CD14-positive monocyte (primary cell): ENCODE results near the gene CLEC4G. TPM values are rescaled to one million over a fixed set of nuclear protein-coding genes. Genes with fewer than 3 reads are reported as not detected.

Experiments used
- DNase-seq, 3 donors: peaks; one replicate each; pipeline ENCODE4 v3.0.0-alpha.2; 2011 to 2022
- H2AFZ ChIP-seq: 2 replicates; pipeline ENCODE4 v1.6.0; 2012; ENCODE audit warnings: mild to moderate bottlenecking, low read depth, low read length, inconsistent platforms; ENCODE audit not compliant: insufficient read depth, poor library complexity, severe bottlenecking
- H3K27ac ChIP-seq, 2 donors: 1 replicate in 1 of 2; 2 replicates in 1 of 2; pipeline ENCODE4 v1.5.1; 2012 to 2013; ENCODE audit warnings: low read length in 2 of 2, control low read depth in 1 of 2, inconsistent platforms in 1 of 2, low read depth in 1 of 2, mild to moderate bottlenecking in 1 of 2
- H3K27me3 ChIP-seq, 2 donors: one replicate each; pipeline versions ENCODE4 v1.6.0 to v1.6.1; 2011 to 2013; ENCODE audit warnings: low read length in 2 of 2; ENCODE audit not compliant: control insufficient read depth in 2 of 2, insufficient read depth in 2 of 2
- H3K36me3 ChIP-seq, 2 donors: replicated peaks in 1 of 2; 1 replicate in 1 of 2; 2 replicates in 1 of 2; pipeline versions ENCODE4 v1.5.1 to v1.6.1; 2012 to 2013; ENCODE audit warnings: low read length in 2 of 2, control low read depth in 1 of 2, inconsistent platforms in 1 of 2, mild to moderate bottlenecking in 1 of 2; ENCODE audit not compliant: insufficient read depth in 2 of 2, control insufficient read depth in 1 of 2
- H3K4me1 ChIP-seq, 2 donors: 1 replicate in 1 of 2; 2 replicates in 1 of 2; pipeline versions ENCODE4 v1.5.1 to v1.6.1; 2012 to 2013; ENCODE audit warnings: low read length in 2 of 2, control low read depth in 1 of 2, inconsistent platforms in 1 of 2, mild to moderate bottlenecking in 1 of 2, moderate library complexity in 1 of 2; ENCODE audit not compliant: insufficient read depth in 2 of 2, control insufficient read depth in 1 of 2
- H3K4me2 ChIP-seq: replicated peaks from 2 replicates; pipeline ENCODE3; 2012; ENCODE audit warnings: low read length, moderate library complexity, mild to moderate bottlenecking; ENCODE audit not compliant: poor library complexity, severe bottlenecking; ENCODE audit errors: extremely low read depth
- H3K4me3 ChIP-seq, 3 experiments: fragments of 200-600 bp in 1 of 3; sonication (generic) in 1 of 3; replicated peaks in 1 of 3; 1 replicate in 2 of 3; 2 replicates in 1 of 3; pipeline ENCODE4 v1.5.1; 2011 to 2013; ENCODE audit warnings: low read length in 3 of 3, mild to moderate bottlenecking in 3 of 3, control low read depth in 2 of 3, low read depth in 2 of 3, inconsistent platforms in 1 of 3, moderate library complexity in 1 of 3
- H3K79me2 ChIP-seq: 2 replicates; pipeline ENCODE4 v1.6.0; 2012; ENCODE audit warnings: mild to moderate bottlenecking, control low read depth, inconsistent platforms, low read length, moderate library complexity; ENCODE audit not compliant: insufficient read depth
- H3K9ac ChIP-seq: 2 replicates; pipeline ENCODE4 v1.6.0; 2017; ENCODE audit warnings: low read length, mild to moderate bottlenecking; ENCODE audit not compliant: insufficient read depth, poor library complexity, severe bottlenecking
- H3K9me3 ChIP-seq, 2 donors: replicated peaks in 1 of 2; 1 replicate in 1 of 2; 2 replicates in 1 of 2; pipeline versions ENCODE4 v1.5.1 to v1.6.1; 2012 to 2013; ENCODE audit warnings: low read length in 2 of 2, control low read depth in 1 of 2; ENCODE audit not compliant: control insufficient read depth in 1 of 2, insufficient read depth in 1 of 2
- H4K20me1 ChIP-seq: 2 replicates; pipeline ENCODE4 v1.6.0; 2012; ENCODE audit warnings: mild to moderate bottlenecking, low read length, control low read depth, moderate library complexity; ENCODE audit not compliant: insufficient read depth
- H3K27ac Mint-ChIP-seq, 7 donors: one replicate each; pipeline ENCODE4 v1.8.0; 2020; ENCODE audit warnings: mild to moderate bottlenecking in 7 of 7, mixed read lengths in 7 of 7, moderate library complexity in 6 of 7, inconsistent platforms in 2 of 7
- H3K27me3 Mint-ChIP-seq, 3 donors: one replicate each; pipeline ENCODE4 v1.8.0; 2021 to 2022; ENCODE audit warnings: low read depth in 3 of 3, mild to moderate bottlenecking in 3 of 3, mixed read lengths in 3 of 3, moderate library complexity in 3 of 3, inconsistent platforms in 1 of 3
- H3K36me3 Mint-ChIP-seq, 2 donors: one replicate each; pipeline ENCODE4 v1.8.0; 2020; ENCODE audit warnings: mixed read lengths in 2 of 2, inconsistent platforms in 1 of 2, mild to moderate bottlenecking in 1 of 2
- H3K4me1 Mint-ChIP-seq: one replicate; pipeline ENCODE4 v1.8.0; 2020; ENCODE audit warnings: mild to moderate bottlenecking, mixed read lengths
- H3K4me3 Mint-ChIP-seq, 2 donors: one replicate each; pipeline ENCODE4 v1.8.0; 2020; ENCODE audit warnings: mild to moderate bottlenecking in 2 of 2, mixed read lengths in 2 of 2, moderate library complexity in 1 of 2
- H3K9me3 Mint-ChIP-seq, 7 donors: one replicate each; pipeline ENCODE4 v1.8.0; 2020 to 2022; ENCODE audit warnings: mixed read lengths in 7 of 7, mild to moderate bottlenecking in 6 of 7, moderate library complexity in 6 of 7, inconsistent platforms in 2 of 7
- WGBS: methylation state at CpG from one replicate; pipeline ENCODE4 v1.1.5; 2013; ENCODE audit warnings: missing lambda C conversion rate; ENCODE audit not compliant: insufficient coverage; 5-methylcytosine and 5-hydroxymethylcytosine counted together
- intact Hi-C, 2 donors: fragments of 100-400 bp; cut with micrococcal nuclease; formaldehyde crosslinking; loops; one replicate each; pipeline versions ENCODE4 v1.15.0 to v1.15.1; 2023
- polyA plus RNA-seq, 3 donors: library from polyadenylated mRNA; depleted of rRNA in 1 of 3; unstranded in 2 of 3; stranded (reverse) in 1 of 3; fragments of 300-500 nt in 2 of 3; fragments of >200 nt in 1 of 3; fragmentation: Illumina TruSeq in 2 of 3; gene quantifications; 1 replicate in 2 of 3; 2 replicates in 1 of 3; pipeline ENCODE4 v1.2.3, GENCODE V29; 2012 to 2021
- TF ChIP-seq, protein P1 (sequence below): fragments of 200-600 bp; IDR thresholded peaks from one replicate; pipeline ENCODE4 v1.8.0; 2022; ENCODE audit warnings: antibody characterized with exemption, mild to moderate bottlenecking

CLEC4G gene
- polyA plus RNA-seq, 3 donors, result 4.7 to 7.9 (median 7.1) TPM

- peaks cover 26 to 34% of the 10 kb centered on the region in 2 donors for H3K4me1 ChIP-seq
- intact Hi-C loops, result loop anchor here in 1 of 2 donors (5.0 kb wide), 1 partner anchor 33 kb away; the partner anchor contains the start of gene CD209
- TF ChIP-seq, protein P1, sequence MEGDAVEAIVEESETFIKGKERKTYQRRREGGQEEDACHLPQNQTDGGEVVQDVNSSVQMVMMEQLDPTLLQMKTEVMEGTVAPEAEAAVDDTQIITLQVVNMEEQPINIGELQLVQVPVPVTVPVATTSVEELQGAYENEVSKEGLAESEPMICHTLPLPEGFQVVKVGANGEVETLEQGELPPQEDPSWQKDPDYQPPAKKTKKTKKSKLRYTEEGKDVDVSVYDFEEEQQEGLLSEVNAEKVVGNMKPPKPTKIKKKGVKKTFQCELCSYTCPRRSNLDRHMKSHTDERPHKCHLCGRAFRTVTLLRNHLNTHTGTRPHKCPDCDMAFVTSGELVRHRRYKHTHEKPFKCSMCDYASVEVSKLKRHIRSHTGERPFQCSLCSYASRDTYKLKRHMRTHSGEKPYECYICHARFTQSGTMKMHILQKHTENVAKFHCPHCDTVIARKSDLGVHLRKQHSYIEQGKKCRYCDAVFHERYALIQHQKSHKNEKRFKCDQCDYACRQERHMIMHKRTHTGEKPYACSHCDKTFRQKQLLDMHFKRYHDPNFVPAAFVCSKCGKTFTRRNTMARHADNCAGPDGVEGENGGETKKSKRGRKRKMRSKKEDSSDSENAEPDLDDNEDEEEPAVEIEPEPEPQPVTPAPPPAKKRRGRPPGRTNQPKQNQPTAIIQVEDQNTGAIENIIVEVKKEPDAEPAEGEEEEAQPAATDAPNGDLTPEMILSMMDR, result no peak
- no peaks in the 10 kb centered on the region for H3K79me2 ChIP-seq
- H3K9ac ChIP-seq, result no peak overlapping the region
- Mint-ChIP-seq H3K4me3 (no peak overlapping the region), H3K27ac (peak overlapping the region in 2 of 7 donors; percentile 46 to 61), H3K4me1 (peaks cover 29% of the 10 kb centered on the region), H3K36me3 (no peaks in the 10 kb centered on the region), H3K27me3 (peaks cover 0 to 5% (median 5%) of the 10 kb centered on the region in 3 donors), H3K9me3 (peaks cover 0 to 5% (median 0%) of the 10 kb centered on the region in 7 donors)
- 93% methylated on average over 25 of the region's 26 CpGs for WGBS
- no peaks in the 10 kb centered on the region for H3K9me3 ChIP-seq
- DNase-seq, result no peak
- no peaks in the 10 kb centered on the region for H4K20me1 ChIP-seq
- no peaks in the 10 kb centered on the region for H3K27me3 ChIP-seq
- H3K4me3 ChIP-seq, result no peak overlapping the region
- no peak overlapping the region for H3K27ac ChIP-seq
- no peaks in the 10 kb centered on the region for H3K36me3 ChIP-seq
- H3K4me2 ChIP-seq, result no peak overlapping the region
- H2AFZ ChIP-seq, result no peak overlapping the region
Observed at GRCh38 chr19:7779631-7780486, 47.9 kb upstream of the CLEC4G start.

- H3K27me3 ChIP-seq, result no peaks in the 10 kb centered on the region
- peaks cover 0 to 2% (median 0%) of the 10 kb centered on the region in 7 donors for H3K9me3 Mint-ChIP-seq
- peak overlapping the region; percentile 22 for H3K4me2 ChIP-seq
- H3K4me3 Mint-ChIP-seq, result no peak overlapping the region
- no peak overlapping the region for H3K27ac ChIP-seq
- no peak overlapping the region for H3K4me3 ChIP-seq
- H3K4me1 ChIP-seq, result peaks cover 24 to 34% of the 10 kb centered on the region in 2 donors
- H3K36me3 Mint-ChIP-seq, result no peaks in the 10 kb centered on the region
- H3K9ac ChIP-seq, result no peak overlapping the region
- no peaks in the 10 kb centered on the region for H3K9me3 ChIP-seq
- intact Hi-C loops, result no loop called here
- peaks cover 0 to 5% (median 5%) of the 10 kb centered on the region in 3 donors for H3K27me3 Mint-ChIP-seq
- TF ChIP-seq, protein P1, result no peak
- peak overlapping the region in 2 of 7 donors; percentile 29 to 37 for H3K27ac Mint-ChIP-seq
- 34% methylated on average over 3 of the region's 5 CpGs for WGBS
- peak; percentile 18 to 55 (median 49) for DNase-seq
- H4K20me1 ChIP-seq, result no peaks in the 10 kb centered on the region
- no peaks in the 10 kb centered on the region for H3K36me3 ChIP-seq
- peaks cover 29% of the 10 kb centered on the region for H3K4me1 Mint-ChIP-seq
- no peak overlapping the region for H2AFZ ChIP-seq
- no peaks in the 10 kb centered on the region for H3K79me2 ChIP-seq
Observed at GRCh38 chr19:7778081-7778480, 46.2 kb upstream of the CLEC4G start.
